Central memory CD8-positive, alpha-beta T cell (primary cell): ENCODE data around the gene SPINT1.

Source experiments
- ATAC-seq: fragments of 150-1000 bp; cut with Tn5 transposase; replicated peaks from 2 replicates; pipeline ENCODE4 v1.10.0; 2022; ENCODE audit warnings: mild to moderate bottlenecking, moderate FRiP score, moderate number of reproducible peaks; ENCODE audit not compliant: poor library complexity, severe bottlenecking; ENCODE audit errors: extremely low read depth
- DNase-seq, 2 donors: peaks; one replicate each; pipeline ENCODE4 v3.0.0; 2021; ENCODE audit warnings: low spot score in 2 of 2
- H3K27ac Mint-ChIP-seq: one replicate; pipeline ENCODE4 v1.8.0; 2022; ENCODE audit warnings: low read depth, mild to moderate bottlenecking, moderate library complexity, mixed read lengths
- H3K27me3 Mint-ChIP-seq: one replicate; pipeline ENCODE4 v1.8.0; 2022; ENCODE audit warnings: mixed read lengths
- H3K36me3 Mint-ChIP-seq: one replicate; pipeline ENCODE4 v1.8.0; 2022; ENCODE audit warnings: mild to moderate bottlenecking, moderate library complexity, mixed read lengths; ENCODE audit not compliant: insufficient read depth
- H3K4me1 Mint-ChIP-seq: one replicate; pipeline ENCODE4 v1.8.0; 2022; ENCODE audit warnings: mixed read lengths
- H3K4me3 Mint-ChIP-seq: one replicate; pipeline ENCODE4 v1.8.0; 2022; ENCODE audit warnings: mild to moderate bottlenecking, moderate library complexity, mixed read lengths
- H3K9me3 Mint-ChIP-seq: one replicate; pipeline ENCODE4 v1.8.0; 2022; ENCODE audit warnings: mixed read lengths

The SPINT1 gene

DNA sequence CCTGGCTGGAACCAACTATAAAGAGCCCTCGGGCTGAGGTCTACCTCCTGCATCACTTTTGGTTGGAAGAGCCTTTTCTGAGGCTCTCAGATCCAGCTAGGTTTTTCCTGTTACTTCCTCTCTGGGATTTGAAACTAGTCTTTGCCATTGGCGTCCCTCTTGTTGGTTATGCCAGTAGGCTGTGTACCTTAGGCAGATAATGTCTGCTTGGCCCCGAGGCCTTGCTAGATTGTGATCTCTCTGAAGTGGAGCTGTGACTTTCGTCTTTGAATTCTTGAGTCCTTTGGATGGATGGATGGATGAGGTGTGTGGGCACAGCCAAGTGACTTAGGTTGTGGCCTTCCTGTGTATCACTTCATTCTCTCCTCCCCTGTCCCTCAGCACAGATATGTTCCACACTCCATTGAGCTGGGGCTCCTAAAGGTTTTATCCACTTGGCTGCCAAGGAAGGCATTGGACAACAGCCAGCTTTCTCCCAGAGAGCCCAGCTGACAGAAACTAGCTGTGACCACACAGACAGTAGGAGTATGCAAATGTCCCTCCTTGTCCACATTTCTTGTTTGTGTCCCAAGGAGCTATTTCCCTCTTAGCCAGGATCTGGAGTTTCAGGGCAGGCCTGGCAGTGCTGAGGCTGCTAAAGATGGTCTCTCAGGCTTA lies 28.7 kb upstream of the SPINT1 start:
- ATAC-seq (no peak), DNase-seq (no peak)
- Mint-ChIP-seq H3K36me3 (peaks cover 17% of the 10 kb centered on the region), H3K27me3 (no peaks in the 10 kb centered on the region), H3K4me3 (no peak overlapping the region), H3K4me1 (no peaks in the 10 kb centered on the region), H3K27ac (no peak overlapping the region), H3K9me3 (no peaks in the 10 kb centered on the region)

DNA sequence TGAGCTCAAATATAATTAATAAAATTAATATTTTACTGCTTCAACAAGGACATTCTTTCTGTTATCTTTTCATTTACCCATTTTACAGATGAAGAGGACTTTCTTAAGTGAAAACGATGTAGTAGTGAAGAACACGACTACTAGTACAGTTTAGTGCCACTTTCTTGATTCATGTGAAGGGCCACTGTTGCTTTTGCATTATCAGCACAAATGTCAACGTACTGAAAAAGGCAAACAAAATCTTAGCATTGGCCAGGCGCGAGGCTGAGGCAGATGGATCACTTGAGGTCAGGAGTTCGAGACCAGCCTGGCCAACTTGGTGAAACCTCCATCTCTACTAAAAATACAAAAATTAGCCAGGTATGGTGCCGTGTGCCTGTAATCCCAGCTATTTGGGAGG lies 24.8 kb upstream of the SPINT1 start:
- Mint-ChIP-seq H3K27ac (no peak overlapping the region), H3K4me1 (no peaks in the 10 kb centered on the region), H3K27me3 (peaks cover under 1% of the 10 kb centered on the region), H3K4me3 (no peak overlapping the region), H3K9me3 (no peaks in the 10 kb centered on the region), H3K36me3 (peaks cover 8% of the 10 kb centered on the region)
- DNase-seq (no peak), ATAC-seq (no peak)

DNA sequence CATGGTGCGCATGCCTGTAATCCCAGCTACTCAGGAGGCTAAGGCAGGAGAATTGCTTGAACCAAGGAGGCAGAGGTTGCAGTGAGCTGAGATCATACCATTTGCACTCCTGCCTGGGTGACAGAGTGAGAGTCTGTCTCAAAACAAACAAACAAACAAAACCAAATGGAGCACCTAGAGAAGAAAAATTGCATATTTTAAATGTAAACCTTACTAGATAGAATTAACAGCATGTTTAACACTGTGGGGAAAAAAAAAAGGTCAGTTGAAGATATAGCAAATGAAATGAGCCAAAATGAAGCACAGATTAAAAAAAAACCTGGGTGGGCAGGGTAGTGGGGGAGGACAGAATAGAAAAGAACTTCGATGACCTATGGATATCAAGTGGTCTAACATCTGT lies 22.7 kb upstream of the SPINT1 start:
- H3K27me3 Mint-ChIP-seq = peaks cover 12% of the 10 kb centered on the region
- no peaks in the 10 kb centered on the region for H3K9me3 Mint-ChIP-seq
- no peak overlapping the region for H3K4me3 Mint-ChIP-seq
- H3K36me3 Mint-ChIP-seq = peaks cover 1% of the 10 kb centered on the region
- no peak overlapping the region for H3K27ac Mint-ChIP-seq
- ATAC-seq = no peak
- no peaks in the 10 kb centered on the region for H3K4me1 Mint-ChIP-seq
- DNase-seq = no peak

- peaks cover 1% of the 10 kb centered on the region for H3K36me3 Mint-ChIP-seq
- ATAC-seq = no peak
These were observed 20.1 kb upstream of the SPINT1 start for GRCh38 chr15:40823572-40824343.

GRCh38 chr15:40825661-40826422 lies 18.0 kb upstream of the SPINT1 start:
- no peaks in the 10 kb centered on the region for H3K36me3 Mint-ChIP-seq
- ATAC-seq (no peak), DNase-seq (no peak)
- no peak overlapping the region for H3K4me3 Mint-ChIP-seq
- H3K4me1 Mint-ChIP-seq = no peaks in the 10 kb centered on the region
- H3K27me3 Mint-ChIP-seq = peaks cover 12% of the 10 kb centered on the region
- no peak overlapping the region for H3K27ac Mint-ChIP-seq
- no peaks in the 10 kb centered on the region for H3K9me3 Mint-ChIP-seq

More at GRCh38 chr15:40823572-40824343, 20.1 kb upstream of the SPINT1 start:
- Mint-ChIP-seq H3K9me3 (no peaks in the 10 kb centered on the region), H3K4me1 (no peaks in the 10 kb centered on the region), H3K27ac (no peak overlapping the region), H3K4me3 (no peak overlapping the region), H3K27me3 (peaks cover 12% of the 10 kb centered on the region)
- DNase-seq = no peak

DNA sequence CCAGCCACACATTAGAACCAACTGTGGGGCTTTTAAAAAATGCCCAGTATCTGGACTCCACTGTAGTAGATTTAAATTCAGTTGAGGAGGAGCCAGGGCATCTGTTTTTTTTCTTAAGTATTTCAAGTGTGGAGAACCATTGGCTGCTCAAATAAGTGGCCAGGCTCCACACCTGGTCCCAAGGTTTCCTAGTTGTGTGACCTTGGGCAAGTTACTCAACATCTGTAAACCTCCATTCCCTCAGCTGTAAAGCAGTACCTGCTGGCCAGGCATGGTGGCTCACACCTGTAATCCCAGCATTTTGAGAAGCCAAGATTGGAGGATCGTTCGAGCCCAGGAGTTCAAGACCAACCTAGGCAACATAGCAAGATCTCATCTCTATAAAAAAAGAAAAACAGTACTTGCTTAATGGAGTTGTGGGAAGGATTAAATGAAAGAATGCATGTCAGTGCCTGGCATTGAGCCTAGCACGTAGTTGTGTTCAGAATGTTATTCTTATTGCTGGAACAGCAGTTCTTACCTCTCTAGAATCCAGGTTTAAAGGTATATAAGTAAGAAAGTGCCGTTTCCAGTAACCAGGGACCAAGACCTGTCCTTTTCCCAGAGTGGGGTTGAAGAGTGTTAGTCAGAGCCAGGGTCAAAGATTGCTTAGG lies 17.3 kb upstream of the SPINT1 start:
- Mint-ChIP-seq H3K27me3 (peaks cover 12% of the 10 kb centered on the region), H3K27ac (no peak overlapping the region), H3K9me3 (no peaks in the 10 kb centered on the region), H3K36me3 (no peaks in the 10 kb centered on the region), H3K4me3 (no peak overlapping the region), H3K4me1 (no peaks in the 10 kb centered on the region)
- no peak for ATAC-seq
- DNase-seq = no peak

DNA sequence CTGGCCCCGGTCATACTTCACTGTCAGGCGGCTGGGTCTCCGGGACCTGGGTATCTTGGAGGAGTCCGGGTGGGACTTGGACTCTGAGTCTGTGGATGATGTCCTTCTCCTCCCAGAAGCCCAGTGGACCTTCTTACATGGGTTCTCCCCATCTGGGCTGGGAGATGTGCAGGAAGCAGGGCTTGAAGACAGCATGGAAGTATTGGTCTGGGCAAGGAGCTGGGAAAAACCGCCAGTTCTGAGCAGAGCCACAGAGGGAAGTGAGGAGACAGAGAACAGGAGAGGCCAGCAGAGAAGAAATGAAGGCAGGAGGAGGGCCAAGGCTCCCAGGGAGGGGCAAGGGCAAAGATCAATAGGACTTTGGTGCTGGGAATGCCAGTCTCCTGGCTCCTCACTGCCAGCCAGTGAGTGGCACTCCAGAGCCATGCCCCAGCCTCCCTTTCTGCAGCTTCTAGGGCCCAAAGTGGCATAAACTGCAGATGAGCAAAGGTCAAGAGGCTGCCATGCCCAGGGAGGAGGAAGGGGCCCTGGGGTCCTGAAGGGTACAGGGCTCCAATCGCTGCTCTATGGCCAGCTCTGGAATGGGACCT lies 15.3 kb upstream of the SPINT1 start, which contains the start of gene PPP1R14D:
Gene PPP1R14D (minus strand): TSS at position 262 of the 590 bp plus-strand sequence. CDS start 67 bp downstream, at position 195.
- no peaks in the 10 kb centered on the region for H3K36me3 Mint-ChIP-seq
- H3K9me3 Mint-ChIP-seq = no peaks in the 10 kb centered on the region
- DNase-seq = no peak
- H3K4me3 Mint-ChIP-seq = no peak within 1 kb of the TSS
- ATAC-seq = no peak
- no peak within 1 kb of the TSS for H3K27ac Mint-ChIP-seq
- no peaks in the 10 kb centered on the region for H3K4me1 Mint-ChIP-seq
- H3K27me3 Mint-ChIP-seq = peaks cover 12% of the 10 kb centered on the region

DNA sequence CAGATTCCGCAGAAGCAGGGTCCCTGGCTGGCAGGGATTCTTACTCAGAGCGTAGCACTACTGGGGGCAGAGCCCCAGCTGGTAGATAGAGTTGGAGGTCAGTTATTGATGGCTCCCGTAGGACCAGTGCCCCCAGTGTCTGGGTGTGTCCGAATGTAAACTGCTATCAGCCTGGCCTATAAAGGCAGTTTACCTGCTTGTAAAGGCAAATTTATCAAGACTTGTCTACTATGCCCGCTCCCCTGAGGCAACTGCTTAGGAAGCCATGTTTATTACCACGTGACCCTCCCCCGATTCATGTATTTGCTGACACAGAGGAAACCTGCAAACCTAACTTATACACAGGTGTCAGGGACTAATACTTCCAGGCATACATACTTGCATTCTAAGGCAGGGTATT lies 14.7 kb upstream of the SPINT1 start:
- ATAC-seq = no peak
- H3K27me3 Mint-ChIP-seq = peaks cover 11% of the 10 kb centered on the region

GRCh38 chr15:40830884-40831283 lies 13.0 kb upstream of the SPINT1 start:
- no peak for ATAC-seq
- no peak for DNase-seq
- H3K4me1 Mint-ChIP-seq = no peaks in the 10 kb centered on the region

More for the DNA sequence above, 14.7 kb upstream of the SPINT1 start:
- H3K9me3 Mint-ChIP-seq = no peaks in the 10 kb centered on the region
- no peaks in the 10 kb centered on the region for H3K4me1 Mint-ChIP-seq
- DNase-seq = no peak
- no peaks in the 10 kb centered on the region for H3K36me3 Mint-ChIP-seq
- no peak overlapping the region for H3K27ac Mint-ChIP-seq
- H3K4me3 Mint-ChIP-seq = no peak overlapping the region

GRCh38 chr15:40831861-40832260 lies 12.0 kb upstream of the SPINT1 start:
- no peak for DNase-seq
- no peak for ATAC-seq
- Mint-ChIP-seq H3K4me1 (no peaks in the 10 kb centered on the region), H3K4me3 (no peak overlapping the region), H3K9me3 (no peaks in the 10 kb centered on the region), H3K27ac (no peak overlapping the region), H3K36me3 (no peaks in the 10 kb centered on the region), H3K27me3 (no peaks in the 10 kb centered on the region)

More at GRCh38 chr15:40830884-40831283, 13.0 kb upstream of the SPINT1 start:
- Mint-ChIP-seq H3K9me3 (no peaks in the 10 kb centered on the region), H3K27me3 (no peaks in the 10 kb centered on the region), H3K27ac (no peak overlapping the region), H3K4me3 (no peak overlapping the region), H3K36me3 (no peaks in the 10 kb centered on the region)

- H3K4me3 Mint-ChIP-seq = no peak overlapping the region
- no peaks in the 10 kb centered on the region for H3K27me3 Mint-ChIP-seq
These were observed 10.9 kb upstream of the SPINT1 start for GRCh38 chr15:40832903-40833302.

GRCh38 chr15:40836020-40836419 lies 7.8 kb upstream of the SPINT1 start:
- Mint-ChIP-seq H3K36me3 (no peaks in the 10 kb centered on the region), H3K4me1 (no peaks in the 10 kb centered on the region), H3K27me3 (no peaks in the 10 kb centered on the region), H3K27ac (no peak overlapping the region), H3K4me3 (no peak overlapping the region), H3K9me3 (no peaks in the 10 kb centered on the region)
- ATAC-seq = no peak
- no peak for DNase-seq

More at GRCh38 chr15:40832903-40833302, 10.9 kb upstream of the SPINT1 start:
- Mint-ChIP-seq H3K36me3 (no peaks in the 10 kb centered on the region), H3K9me3 (no peaks in the 10 kb centered on the region), H3K4me1 (no peaks in the 10 kb centered on the region), H3K27ac (no peak overlapping the region)
- DNase-seq = no peak
- ATAC-seq = no peak
